Measurements from ENCODE around the gene FOXO1. TPM values are rescaled to one million over a fixed set of nuclear protein-coding genes. Genes with fewer than 3 reads are reported as not detected.
A peak's percentile ranks its signal among the peaks of the same experiment; 100 is the strongest.

The FOXO1 gene
- total RNA-seq, 6 experiments from 2014 or later = 12.3 to 27.7 (median 14.6) TPM

DNA sequence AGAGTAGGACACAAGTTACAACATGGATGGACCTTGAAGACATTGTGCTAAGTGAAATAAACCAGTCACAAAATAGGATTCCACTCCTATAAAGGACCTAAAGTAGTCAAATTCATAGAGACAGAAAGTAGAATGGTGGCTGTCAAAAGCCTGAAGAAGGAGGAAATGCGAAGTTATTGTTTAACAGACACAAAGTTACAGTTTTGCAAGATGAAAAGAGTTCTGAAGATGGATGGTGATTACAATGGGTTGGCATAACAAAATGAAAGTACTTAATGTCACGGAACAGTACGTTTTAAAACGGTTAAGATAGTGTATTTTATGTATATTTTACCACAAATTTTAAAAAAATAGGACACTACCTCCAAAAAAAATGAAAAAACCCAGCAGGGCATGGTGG, 34.8 kb downstream of the FOXO1 start:
- TF ChIP-seq, protein P1, sequence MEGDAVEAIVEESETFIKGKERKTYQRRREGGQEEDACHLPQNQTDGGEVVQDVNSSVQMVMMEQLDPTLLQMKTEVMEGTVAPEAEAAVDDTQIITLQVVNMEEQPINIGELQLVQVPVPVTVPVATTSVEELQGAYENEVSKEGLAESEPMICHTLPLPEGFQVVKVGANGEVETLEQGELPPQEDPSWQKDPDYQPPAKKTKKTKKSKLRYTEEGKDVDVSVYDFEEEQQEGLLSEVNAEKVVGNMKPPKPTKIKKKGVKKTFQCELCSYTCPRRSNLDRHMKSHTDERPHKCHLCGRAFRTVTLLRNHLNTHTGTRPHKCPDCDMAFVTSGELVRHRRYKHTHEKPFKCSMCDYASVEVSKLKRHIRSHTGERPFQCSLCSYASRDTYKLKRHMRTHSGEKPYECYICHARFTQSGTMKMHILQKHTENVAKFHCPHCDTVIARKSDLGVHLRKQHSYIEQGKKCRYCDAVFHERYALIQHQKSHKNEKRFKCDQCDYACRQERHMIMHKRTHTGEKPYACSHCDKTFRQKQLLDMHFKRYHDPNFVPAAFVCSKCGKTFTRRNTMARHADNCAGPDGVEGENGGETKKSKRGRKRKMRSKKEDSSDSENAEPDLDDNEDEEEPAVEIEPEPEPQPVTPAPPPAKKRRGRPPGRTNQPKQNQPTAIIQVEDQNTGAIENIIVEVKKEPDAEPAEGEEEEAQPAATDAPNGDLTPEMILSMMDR (IDR thresholded peaks at IDR 0.05) = no peak
- no peak for TF ChIP-seq POLR2A (IDR thresholded peaks at IDR 0.05)
- 83% methylated on average over 4 of the region's 4 CpGs for WGBS (ENCODE audit: insufficient coverage, low coverage, low lambda C conversion rate, missing lambda C conversion rate)
- peaks cover 0 to 26% (median 2%) of the 10 kb centered on the region in 4 donors for H3K4me1 ChIP-seq
- DNase-seq (no peak), ATAC-seq (no peak)
- H3K4me3 ChIP-seq = no peak overlapping the region
- no peak overlapping the region for H3K27ac ChIP-seq
- no peaks in the 10 kb centered on the region for H3K9me3 ChIP-seq
- no peaks in the 10 kb centered on the region for H3K27me3 ChIP-seq
- intact Hi-C loops (cut with DNase I) = no loop called here
- peaks cover 0 to 2% (median 0%) of the 10 kb centered on the region in 4 donors for H3K36me3 ChIP-seq

DNA sequence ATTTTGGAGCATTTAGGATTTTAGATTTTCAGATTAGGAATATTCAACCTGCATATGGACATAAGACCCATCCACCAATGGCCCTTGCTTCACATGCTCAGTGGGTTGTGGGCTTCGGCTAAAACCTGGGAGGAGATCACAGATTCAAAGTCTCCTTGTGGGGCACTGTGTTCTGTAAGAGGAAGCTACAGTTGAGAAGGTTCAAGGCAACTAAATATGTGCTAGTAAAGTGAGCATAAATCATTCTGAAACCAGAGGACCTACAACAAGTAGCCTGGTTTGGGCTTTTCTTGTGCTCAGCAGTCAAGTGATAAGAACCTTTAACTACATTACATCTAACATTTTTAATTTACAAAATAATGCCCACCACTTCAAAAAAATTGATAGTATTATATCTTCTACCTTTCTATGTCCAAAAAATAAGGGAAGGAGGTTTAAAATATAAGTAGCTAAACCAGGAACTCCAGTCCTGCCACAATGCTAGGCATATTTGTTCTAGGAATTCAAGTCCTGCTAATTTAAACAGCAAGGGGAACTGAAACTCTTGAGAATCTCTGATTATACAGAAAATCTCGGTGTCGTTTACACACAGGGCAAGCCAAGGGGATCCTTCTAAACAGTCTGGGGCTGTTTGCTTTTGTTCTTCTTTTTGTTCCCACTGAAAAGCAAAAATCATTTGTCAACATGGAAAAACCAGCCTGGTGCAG, 36.6 kb downstream of the FOXO1 start:
- Histone ChIP-seq H3K27me3 (no peaks in the 10 kb centered on the region), H3K4me3 (no peak overlapping the region), H3K4me1 (peaks cover 0 to 38% (median 4%) of the 10 kb centered on the region in 4 donors), H3K27ac (no peak overlapping the region), H3K9me3 (no peaks in the 10 kb centered on the region), H3K36me3 (peaks cover 0 to 2% (median 0%) of the 10 kb centered on the region in 4 donors)
- DNase-seq = no peak
- peak in 3 of 4 donors; percentile 26 to 46 (median 28) for ATAC-seq
- TF ChIP-seq, protein P1 (IDR thresholded peaks at IDR 0.05) = no peak
- no peak for TF ChIP-seq POLR2A (IDR thresholded peaks at IDR 0.05)
- 69% methylated on average over 3 of the region's 3 CpGs for WGBS (ENCODE audit: insufficient coverage, low coverage, low lambda C conversion rate, missing lambda C conversion rate)
- intact Hi-C loops (cut with DNase I) = no loop called here

DNA sequence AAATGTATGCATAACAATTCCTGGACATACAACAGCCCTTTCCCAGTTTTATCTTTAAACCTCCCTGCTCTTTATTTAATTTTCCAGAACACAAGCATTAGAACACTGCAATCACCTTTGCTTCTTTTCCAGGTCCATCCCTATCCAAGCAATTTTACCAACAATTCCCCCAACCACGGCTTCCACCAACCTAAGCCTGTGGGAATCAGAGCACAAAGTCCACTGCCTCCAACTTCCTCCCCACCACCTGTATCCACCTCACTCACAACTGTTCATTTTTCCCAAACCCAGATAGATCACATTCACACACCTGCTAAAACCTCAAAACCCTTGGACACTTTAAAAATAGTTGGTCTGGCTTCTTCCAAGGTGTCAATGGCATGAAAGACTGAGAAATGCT, 39.5 kb downstream of the FOXO1 start:
- peak; percentile 64 to 72 (median 70) for ATAC-seq
- H3K4me3 ChIP-seq = no peak overlapping the region
- H3K27ac ChIP-seq = peak overlapping the region in 1 of 3 donors; percentile 24
- intact Hi-C loops (cut with DNase I) = no loop called here
- TF ChIP-seq POLR2A (IDR thresholded peaks at IDR 0.05) = no peak
- TF ChIP-seq, protein P1 (IDR thresholded peaks at IDR 0.05) = no peak
- H3K36me3 ChIP-seq = no peaks in the 10 kb centered on the region
- no peaks in the 10 kb centered on the region for H3K27me3 ChIP-seq
- H3K9me3 ChIP-seq = no peaks in the 10 kb centered on the region
- peaks cover 0 to 59% (median 13%) of the 10 kb centered on the region in 4 donors for H3K4me1 ChIP-seq
- DNase-seq = no peak
- 17% methylated on average over 1 of the region's 1 CpG for WGBS (ENCODE audit: insufficient coverage, low coverage, low lambda C conversion rate, missing lambda C conversion rate)

DNA sequence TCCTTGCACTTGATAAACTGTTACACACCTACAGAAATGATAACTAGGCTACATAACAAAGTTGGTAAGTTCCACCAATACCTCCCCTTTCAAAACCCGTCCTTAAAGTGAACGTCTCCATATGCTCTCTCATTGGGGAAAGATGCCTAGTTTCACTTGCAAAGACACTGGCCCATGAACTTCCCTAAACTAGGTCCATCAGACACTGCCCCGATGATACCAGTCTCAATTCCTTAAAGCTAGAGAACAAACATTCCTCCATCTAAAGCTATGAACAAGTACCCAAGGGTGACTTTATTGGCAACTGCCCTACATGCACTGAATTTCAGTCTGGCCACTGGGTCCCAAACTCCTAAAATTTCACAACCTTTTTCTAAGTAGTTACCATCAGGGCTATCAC, 39.9 kb downstream of the FOXO1 start:
- Histone ChIP-seq H3K36me3 (no peaks in the 10 kb centered on the region), H3K4me1 (peaks cover 0 to 59% (median 13%) of the 10 kb centered on the region in 4 donors), H3K4me3 (no peak overlapping the region), H3K27ac (no peak overlapping the region), H3K9me3 (no peaks in the 10 kb centered on the region), H3K27me3 (no peaks in the 10 kb centered on the region)
- no peak for TF ChIP-seq POLR2A (IDR thresholded peaks at IDR 0.05)
- TF ChIP-seq, protein P1 (IDR thresholded peaks at IDR 0.05) = no peak
- DNase-seq (no peak), ATAC-seq (peak; percentile 36 to 58 (median 42))
- intact Hi-C loops (cut with DNase I) = no loop called here
- WGBS (ENCODE audit: insufficient coverage, low coverage, low lambda C conversion rate, missing lambda C conversion rate) = 59% methylated on average over 3 of the region's 3 CpGs
